ENCODE measurements around the gene TOM1L1.
A peak's percentile ranks its signal among the peaks of the same experiment; 100 is the strongest.
"Not testable (repeated sequence)": the region's sequence is repeated elsewhere in the genome, so short reads cannot be mapped to it uniquely, and the experiment has no call there.

TOM1L1 gene, protein sequence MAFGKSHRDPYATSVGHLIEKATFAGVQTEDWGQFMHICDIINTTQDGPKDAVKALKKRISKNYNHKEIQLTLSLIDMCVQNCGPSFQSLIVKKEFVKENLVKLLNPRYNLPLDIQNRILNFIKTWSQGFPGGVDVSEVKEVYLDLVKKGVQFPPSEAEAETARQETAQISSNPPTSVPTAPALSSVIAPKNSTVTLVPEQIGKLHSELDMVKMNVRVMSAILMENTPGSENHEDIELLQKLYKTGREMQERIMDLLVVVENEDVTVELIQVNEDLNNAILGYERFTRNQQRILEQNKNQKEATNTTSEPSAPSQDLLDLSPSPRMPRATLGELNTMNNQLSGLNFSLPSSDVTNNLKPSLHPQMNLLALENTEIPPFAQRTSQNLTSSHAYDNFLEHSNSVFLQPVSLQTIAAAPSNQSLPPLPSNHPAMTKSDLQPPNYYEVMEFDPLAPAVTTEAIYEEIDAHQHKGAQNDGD

DNA sequence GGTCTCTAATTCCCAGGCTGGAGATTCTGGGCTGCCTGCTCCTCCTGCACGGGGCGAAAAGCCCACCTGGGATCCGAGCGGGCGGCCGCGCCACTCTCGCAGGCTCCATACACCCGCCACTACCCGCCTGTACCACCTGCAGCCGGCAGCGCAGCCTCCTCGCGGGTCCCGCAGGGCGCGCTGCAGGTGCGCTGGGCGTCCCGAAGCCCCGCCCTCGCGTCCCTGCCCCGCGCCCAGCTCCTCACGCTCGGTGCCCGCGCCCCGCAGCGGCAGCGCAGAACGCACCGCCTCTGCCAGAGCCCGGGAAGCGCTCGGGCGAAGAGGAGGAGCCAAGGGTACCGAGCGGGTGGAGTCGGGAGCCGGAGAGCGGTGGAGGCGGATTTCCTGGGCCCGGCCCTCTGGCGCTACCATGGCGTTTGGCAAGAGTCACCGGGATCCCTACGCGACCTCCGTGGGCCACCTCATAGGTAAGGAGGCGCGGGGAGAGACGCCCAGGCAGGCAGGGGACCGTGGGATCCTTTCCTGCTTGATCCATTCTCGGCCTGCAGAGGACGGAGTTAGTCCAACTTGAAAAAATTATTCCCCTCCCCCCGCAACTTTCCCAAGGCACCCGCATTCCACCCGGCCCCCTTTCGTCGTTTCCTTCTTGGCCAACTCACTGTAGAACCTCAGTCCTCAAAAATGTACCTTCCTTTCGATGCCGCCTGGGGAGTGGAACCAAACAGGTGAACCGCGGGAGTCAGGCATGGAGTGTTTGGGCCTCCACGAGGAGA is at the start of gene TOM1L1:
Gene TOM1L1 (plus strand): TSS at position 396 of the 773 bp plus-strand sequence. CDS start 14 bp downstream, at position 410.
- DNase-seq: peak; percentile 59

- DNase-seq: no peak
Measured at GRCh38 chr17:54859187-54859586, 41.5 kb upstream of the TOM1L1 start.

GRCh38 chr17:54860617-54861470 is 39.8 kb upstream of the TOM1L1 start:
- DNase-seq: no peak

DNA sequence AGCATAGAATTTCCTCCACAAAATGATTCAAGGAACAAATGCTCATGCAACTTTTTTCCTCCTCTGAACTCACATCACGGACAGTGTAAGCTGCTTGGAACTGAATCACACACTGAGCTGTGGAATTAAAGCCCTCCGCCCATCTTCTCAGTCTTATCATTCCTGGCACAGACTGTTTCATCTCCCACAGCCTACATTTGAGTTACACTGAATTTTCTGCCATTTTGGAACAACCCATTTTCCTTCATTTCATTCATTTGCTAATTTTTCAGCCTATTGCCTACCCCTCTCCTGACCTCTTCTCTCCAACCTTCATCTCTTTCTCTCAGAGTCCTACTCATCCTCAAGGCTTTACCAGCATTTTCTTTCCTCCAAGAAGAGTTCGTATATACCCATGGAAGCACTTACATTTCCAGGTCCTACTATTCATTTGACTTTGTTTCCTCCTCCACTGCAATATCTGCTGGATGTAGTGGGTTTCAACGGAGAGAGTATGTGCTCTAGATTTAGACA is 39.1 kb upstream of the TOM1L1 start:
- DNase-seq: no peak

- DNase-seq: no peak
Measured at GRCh38 chr17:54863176-54863575, 37.5 kb upstream of the TOM1L1 start.

GRCh38 chr17:54864070-54864469 is 36.6 kb upstream of the TOM1L1 start:
- DNase-seq: no peak

GRCh38 chr17:54864636-54865356 is 35.9 kb upstream of the TOM1L1 start:
- no peak for DNase-seq

GRCh38 chr17:54867634-54868033 is 33.0 kb upstream of the TOM1L1 start:
- DNase-seq: no peak

DNA sequence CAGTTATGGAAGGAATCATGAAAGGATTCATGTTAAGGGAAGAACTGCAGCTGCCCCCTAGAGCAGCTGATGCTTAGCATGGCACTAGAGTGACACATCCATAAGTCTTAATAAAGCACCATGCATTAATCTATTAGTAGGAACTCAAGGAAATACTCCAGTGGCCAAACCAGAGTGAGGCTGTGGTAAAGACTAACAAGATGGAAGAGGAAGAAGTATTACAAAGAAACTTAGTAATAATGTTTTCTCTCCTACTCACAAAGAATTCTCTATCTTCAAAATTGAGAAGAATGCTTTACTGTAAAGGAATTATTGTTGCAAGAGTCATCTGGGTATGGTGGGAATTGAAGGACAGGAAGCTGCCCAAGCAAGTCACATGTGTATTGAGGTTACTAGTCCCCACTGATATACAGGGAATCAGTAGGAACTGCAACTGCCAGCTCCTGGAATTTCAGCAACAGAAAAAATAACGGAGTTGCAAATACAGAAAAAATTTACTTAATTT is 29.9 kb upstream of the TOM1L1 start:
- DNase-seq: no peak

DNA sequence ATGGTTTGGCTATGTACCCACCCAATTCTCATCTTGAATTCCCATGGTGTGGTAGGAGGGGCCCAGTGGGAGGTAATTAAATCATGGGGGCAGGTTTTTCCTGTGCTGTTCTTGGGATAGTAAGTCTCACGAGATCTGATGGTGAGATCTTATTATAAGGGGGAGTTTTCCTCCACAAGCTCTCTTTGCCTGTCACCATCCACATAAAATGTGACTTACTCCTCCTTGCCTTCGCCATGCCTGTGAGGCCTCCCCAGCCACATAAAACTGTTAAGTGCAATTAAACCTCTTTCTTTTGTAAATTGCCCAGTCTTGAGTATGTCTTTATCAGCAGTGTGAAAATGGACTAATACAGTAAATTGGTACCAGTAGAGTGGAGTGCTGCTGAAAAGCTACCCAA is 24.7 kb upstream of the TOM1L1 start:
- not testable (repeated sequence) for DNase-seq

DNA sequence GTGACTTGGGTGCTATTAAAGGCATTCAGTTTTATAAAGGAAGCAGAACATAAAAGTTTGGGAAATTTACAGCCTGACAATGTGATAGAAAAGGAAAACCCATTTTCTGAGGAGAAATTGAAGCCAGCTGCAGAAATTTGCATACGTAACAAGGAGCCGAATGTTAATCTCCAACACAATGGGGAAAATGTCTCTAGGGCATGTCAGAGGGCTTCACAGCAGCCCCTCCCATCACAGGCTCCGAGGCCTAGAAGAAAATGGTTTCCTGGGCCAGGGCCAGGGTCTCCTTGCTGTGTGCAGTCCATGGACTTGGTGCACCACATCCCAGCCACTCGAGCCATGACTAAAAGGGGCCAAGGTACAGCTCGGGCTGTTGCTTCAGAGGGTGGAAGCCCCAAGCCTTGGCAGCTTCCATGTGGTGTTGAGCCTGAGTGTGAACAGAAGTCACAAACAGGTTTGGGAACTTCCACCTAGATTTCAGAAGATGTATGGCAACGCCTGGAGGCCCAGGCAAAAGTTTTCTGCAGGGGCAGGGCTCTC is 23.9 kb upstream of the TOM1L1 start:
- DNase-seq: no peak

- no peak for DNase-seq
Measured at GRCh38 chr17:54881255-54881972, 19.2 kb upstream of the TOM1L1 start.

GRCh38 chr17:54882371-54882770 is 18.3 kb upstream of the TOM1L1 start:
- no peak for DNase-seq

DNA sequence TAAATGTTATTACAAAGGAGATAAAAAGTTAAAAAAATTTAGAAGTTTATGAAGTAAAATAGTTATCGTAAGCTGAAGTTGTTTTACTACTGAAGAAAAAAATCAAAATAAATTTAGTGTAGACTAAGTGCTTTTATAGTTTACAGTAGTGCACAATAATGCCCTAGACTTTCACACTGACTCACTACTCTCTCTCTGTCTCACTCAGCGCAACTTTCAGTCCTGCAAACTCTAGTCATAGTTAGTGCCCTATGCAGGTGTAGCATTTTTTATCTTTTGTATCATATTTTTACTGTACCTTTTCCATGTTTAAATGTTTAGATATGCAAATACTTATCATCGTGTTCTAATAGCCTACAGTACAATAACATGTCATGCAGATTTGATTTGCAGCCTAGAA is 17.7 kb upstream of the TOM1L1 start:
- no peak for DNase-seq

- no peak for DNase-seq
Measured at GRCh38 chr17:54883939-54884338, 16.7 kb upstream of the TOM1L1 start.

GRCh38 chr17:54887787-54888186 is 12.9 kb upstream of the TOM1L1 start:
- DNase-seq: no peak

GRCh38 chr17:54888254-54888653 is 12.4 kb upstream of the TOM1L1 start:
- DNase-seq: no peak

- no peak for DNase-seq
Measured at GRCh38 chr17:54888981-54889380, 11.7 kb upstream of the TOM1L1 start.

GRCh38 chr17:54891176-54891821 is 9.4 kb upstream of the TOM1L1 start:
- DNase-seq: peak; percentile 34

GRCh38 chr17:54892360-54892759 is 8.3 kb upstream of the TOM1L1 start:
- DNase-seq: no peak

Data from midbrain (tissue), 1 donor.